GM12878 (cell line): ENCODE data around the gene DARS1. TPM values are rescaled to one million over a fixed set of nuclear protein-coding genes. Genes with fewer than 3 reads are reported as not detected.

Experiments
- ATAC-seq: fragments of 200-7000 bp; cut with Tn5 transposase; 3 replicates; pipeline ENCODE4 v1.9.1; 2020; ENCODE audit warnings: mild to moderate bottlenecking, moderate library complexity
- BruUV-seq: library from RNA; stranded (reverse); fragments of 400-500 nt; replicated peaks from 2 replicates; lab custom pipeline; 2021; lab: Mats Ljungman, UMichigan
- CTCF ChIA-PET: fragments of 300-600 bp; sonication (Branson Sonifier 250); formaldehyde crosslinking; extraction: SDS; loops from one replicate; lab custom pipeline; 2021; ENCODE audit warnings: inconsistent platforms; lab: Yijun Ruan, JAX
- POLR2A ChIA-PET: fragments of 350-600 bp; formaldehyde crosslinking; extraction: SDS; loops from one replicate; lab custom pipeline; 2021; ENCODE audit warnings: inconsistent platforms; lab: Charles Lee
- RAD21 ChIA-PET: fragments of 300-600 bp; sonication (Branson Sonifier 250); formaldehyde crosslinking; loops from one replicate; lab custom pipeline; 2023; ENCODE audit warnings: antibody characterized with exemption; ENCODE audit not compliant: unreplicated experiment; lab: Charles Lee
- SMC1A ChIA-PET: fragments of 300-600 bp; sonication (Branson Sonifier 250); formaldehyde crosslinking; loops from one replicate; lab custom pipeline; 2023; ENCODE audit not compliant: unreplicated experiment, uncharacterized antibody; lab: Charles Lee
- DNase-seq: peaks from one replicate; pipeline ENCODE4 v3.0.0-alpha.2; 2011; ENCODE audit warnings: low read depth, low spot score
- FAIRE-seq: peaks from 3 replicates; lab custom pipeline; 2011; peaks lifted over from hg19 to GRCh38; lab: Jason Lieb, UNC
- H2AFZ ChIP-seq: 2 replicates; pipeline ENCODE4 v1.6.0; 2011; ENCODE audit warnings: low read depth, low read length, control low read depth; ENCODE audit not compliant: control insufficient read depth
- H3K27ac ChIP-seq: 2 replicates; pipeline ENCODE4 v1.5.1; 2011; ENCODE audit warnings: control low read depth; ENCODE audit not compliant: control insufficient read depth, insufficient read depth
- H3K27me3 ChIP-seq, 2 experiments: replicated peaks in 1 of 2; 2 replicates each; pipeline versions ENCODE4 v1.6.0 to v1.6.1; 2011; ENCODE audit warnings: low read length in 1 of 2; ENCODE audit not compliant: control insufficient read depth in 2 of 2, insufficient read depth in 2 of 2
- H3K36me3 ChIP-seq, 2 experiments: 2 replicates each; pipeline ENCODE4 v1.5.1; 2011; ENCODE audit warnings: low read length in 1 of 2; ENCODE audit not compliant: control insufficient read depth in 2 of 2, insufficient read depth in 2 of 2
- H3K4me1 ChIP-seq: 2 replicates; pipeline ENCODE4 v1.6.1; 2011; ENCODE audit warnings: mild to moderate bottlenecking, low read length, moderate library complexity, mixed read lengths; ENCODE audit not compliant: control insufficient read depth, insufficient read depth
- H3K4me2 ChIP-seq: 2 replicates; pipeline ENCODE4 v1.6.0; 2011; ENCODE audit warnings: control low read depth; ENCODE audit not compliant: control insufficient read depth, insufficient read depth
- H3K4me3 ChIP-seq: fragments of 200-600 bp; sonication (generic); 2 replicates; pipeline ENCODE4 v1.5.1; 2016
- H3K79me2 ChIP-seq: 2 replicates; pipeline ENCODE4 v1.6.0; 2011; ENCODE audit warnings: low read length; ENCODE audit not compliant: control insufficient read depth, insufficient read depth
- H3K9ac ChIP-seq: 2 replicates; pipeline ENCODE4 v1.8.0; 2011; ENCODE audit warnings: low read length, control low read depth, mixed read lengths; ENCODE audit not compliant: control insufficient read depth, insufficient read depth
- H3K9me3 ChIP-seq: replicated peaks from 3 replicates; pipeline ENCODE4 v1.5.1; 2011; ENCODE audit warnings: mild to moderate bottlenecking, low read length; ENCODE audit not compliant: control insufficient read depth, insufficient read depth
- H4K20me1 ChIP-seq: 2 replicates; pipeline ENCODE4 v1.6.0; 2011; ENCODE audit not compliant: control insufficient read depth, insufficient read depth
- CBX5 ChIP-seq: sonication (generic); IDR thresholded peaks from 2 replicates; pipeline ENCODE4 v1.6.1; 2016; ENCODE audit warnings: low read depth, moderate library complexity, mild to moderate bottlenecking, inconsistent platforms
- JUNB ChIP-seq: IDR thresholded peaks from 2 replicates; pipeline ENCODE4 v1.6.1; 2016; ENCODE audit warnings: antibody characterized with exemption, mild to moderate bottlenecking
- MXI1 ChIP-seq: fragments of 150-350 bp; IDR thresholded peaks from 2 replicates; pipeline ENCODE4 v1.6.1; 2011; ENCODE audit warnings: low read depth, mild to moderate bottlenecking, inconsistent platforms, low read length, improper control_type of control experiment
- NR2C1 ChIP-seq: fragments of 450-650 bp; IDR thresholded peaks from 2 replicates; pipeline ENCODE4 v1.6.1; 2017; ENCODE audit warnings: antibody characterized with exemption, mild to moderate bottlenecking, moderate library complexity
- PAX5 ChIP-seq: IDR thresholded peaks from 2 replicates; pipeline ENCODE4 v1.6.1; 2011; ENCODE audit warnings: low read depth, low read length, borderline replicate concordance
- PML ChIP-seq: IDR thresholded peaks from 2 replicates; pipeline ENCODE4 v1.6.1; 2012; ENCODE audit warnings: low read length, inconsistent platforms
- RBBP5 ChIP-seq: fragments of 200-600 bp; sonication (generic); conservative IDR thresholded peaks from 2 replicates; pipeline ENCODE4 v1.6.1; 2016
- RUNX3 ChIP-seq: IDR thresholded peaks from 2 replicates; pipeline ENCODE4 v1.6.1; 2012; ENCODE audit warnings: low read length, inconsistent platforms
- YBX1 ChIP-seq: fragments of 450-650 bp; IDR thresholded peaks from 2 replicates; pipeline ENCODE4 v1.6.1; 2016; ENCODE audit warnings: antibody characterized with exemption
- WGBS: methylation state at CpG from one replicate; pipeline ENCODE4 v1.1.6; 2016; ENCODE audit warnings: low lambda C conversion rate; ENCODE audit not compliant: insufficient replicate concordance, insufficient coverage; ENCODE audit errors: missing lambda C conversion rate; 5-methylcytosine and 5-hydroxymethylcytosine counted together
- in situ Hi-C: fragments of 300-500 bp; cut with MboI; formaldehyde crosslinking; loops from 9 replicates; pipeline ENCODE4 v1.14.3; 2018; ENCODE audit warnings: mixed read lengths
- intact Hi-C: fragments of 100-400 bp; cut with micrococcal nuclease; formaldehyde crosslinking; loops from one replicate; pipeline ENCODE4 v1.14.2; 2022; ENCODE audit not compliant: unreplicated experiment
- polyA plus RNA-seq, 11 experiments: library from polyadenylated mRNA; depleted of rRNA in 4 of 11; unstranded in 6 of 11; stranded (reverse) in 5 of 11; fragments of >200 nt; fragmentation: Nextera tagmentation in 4 of 11; fragmentation: Illumina TruSeq in 1 of 11; extraction: Ambion mirVana in 4 of 11; extraction: Trizol in 1 of 11; gene quantifications; 1 replicate in 1 of 11; 2 replicates in 10 of 11; pipeline versions ENCODE4 v1.2.1 to v1.2.3, GENCODE V29; 2011 to 2016; ENCODE audit warnings: inconsistent platforms in 2 of 11, missing spikeins in 2 of 11, low read depth in 1 of 11
- total RNA-seq, 4 experiments: library from RNA; depleted of rRNA in 3 of 4; stranded (reverse); fragments of >200 nt in 3 of 4; fragmentation: Illumina TruSeq in 1 of 4; extraction: Trizol in 1 of 4; gene quantifications; 2 replicates each; pipeline versions ENCODE4 v1.2.1 to v1.2.3, GENCODE V29; 2013 to 2021
- TF ChIP-seq, protein P1 (sequence below): fragments of 150-350 bp; IDR thresholded peaks from 2 replicates; pipeline ENCODE4 v1.6.1; 2014; ENCODE audit warnings: mild to moderate bottlenecking, low read depth, low read length
- TF ChIP-seq, protein P2 (sequence below): fragments of 450-650 bp; formaldehyde crosslinking; IDR thresholded peaks from 2 replicates; pipeline ENCODE4 v1.5.0; 2022; ENCODE audit warnings: mild to moderate bottlenecking, missing genetic modification characterization

DARS1 gene
- total and polyA plus RNA-seq, 10 of the 15 experiments (the other 5 are each of a cell fraction or from before 2014, with no cell fraction given), result 91.0 to 387 (median 137) TPM

DNA sequence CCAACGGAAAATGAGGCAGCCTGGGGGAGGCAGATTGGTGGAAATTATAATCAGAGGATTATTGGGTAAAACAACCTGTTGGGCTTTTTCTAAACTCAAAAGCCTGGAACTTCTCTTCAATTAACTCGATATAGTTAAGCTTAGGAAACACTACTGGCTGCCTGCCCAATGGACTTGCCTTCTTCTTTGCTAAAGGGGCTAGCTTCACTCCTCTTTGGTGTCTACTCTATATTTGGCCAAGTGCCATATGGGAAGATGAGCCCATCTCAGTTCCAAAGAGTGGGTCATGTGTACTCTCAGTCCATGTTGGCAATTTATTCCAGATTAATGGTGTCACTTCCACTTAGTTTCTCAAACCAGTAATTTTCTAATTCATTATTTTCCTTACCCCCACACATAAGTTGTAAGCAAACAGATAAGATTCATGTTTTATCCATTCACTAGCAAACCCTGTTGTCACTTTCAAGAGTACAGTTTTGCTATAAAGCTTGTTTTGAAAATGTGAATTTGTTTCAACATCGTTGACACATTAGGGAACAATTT is 34.3 kb downstream of the DARS1 start (continued):
- TF ChIP-seq, protein P1, sequence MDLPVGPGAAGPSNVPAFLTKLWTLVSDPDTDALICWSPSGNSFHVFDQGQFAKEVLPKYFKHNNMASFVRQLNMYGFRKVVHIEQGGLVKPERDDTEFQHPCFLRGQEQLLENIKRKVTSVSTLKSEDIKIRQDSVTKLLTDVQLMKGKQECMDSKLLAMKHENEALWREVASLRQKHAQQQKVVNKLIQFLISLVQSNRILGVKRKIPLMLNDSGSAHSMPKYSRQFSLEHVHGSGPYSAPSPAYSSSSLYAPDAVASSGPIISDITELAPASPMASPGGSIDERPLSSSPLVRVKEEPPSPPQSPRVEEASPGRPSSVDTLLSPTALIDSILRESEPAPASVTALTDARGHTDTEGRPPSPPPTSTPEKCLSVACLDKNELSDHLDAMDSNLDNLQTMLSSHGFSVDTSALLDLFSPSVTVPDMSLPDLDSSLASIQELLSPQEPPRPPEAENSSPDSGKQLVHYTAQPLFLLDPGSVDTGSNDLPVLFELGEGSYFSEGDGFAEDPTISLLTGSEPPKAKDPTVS, result no peak
- TF ChIP-seq, all 136 proteins: peak for 0

DNA sequence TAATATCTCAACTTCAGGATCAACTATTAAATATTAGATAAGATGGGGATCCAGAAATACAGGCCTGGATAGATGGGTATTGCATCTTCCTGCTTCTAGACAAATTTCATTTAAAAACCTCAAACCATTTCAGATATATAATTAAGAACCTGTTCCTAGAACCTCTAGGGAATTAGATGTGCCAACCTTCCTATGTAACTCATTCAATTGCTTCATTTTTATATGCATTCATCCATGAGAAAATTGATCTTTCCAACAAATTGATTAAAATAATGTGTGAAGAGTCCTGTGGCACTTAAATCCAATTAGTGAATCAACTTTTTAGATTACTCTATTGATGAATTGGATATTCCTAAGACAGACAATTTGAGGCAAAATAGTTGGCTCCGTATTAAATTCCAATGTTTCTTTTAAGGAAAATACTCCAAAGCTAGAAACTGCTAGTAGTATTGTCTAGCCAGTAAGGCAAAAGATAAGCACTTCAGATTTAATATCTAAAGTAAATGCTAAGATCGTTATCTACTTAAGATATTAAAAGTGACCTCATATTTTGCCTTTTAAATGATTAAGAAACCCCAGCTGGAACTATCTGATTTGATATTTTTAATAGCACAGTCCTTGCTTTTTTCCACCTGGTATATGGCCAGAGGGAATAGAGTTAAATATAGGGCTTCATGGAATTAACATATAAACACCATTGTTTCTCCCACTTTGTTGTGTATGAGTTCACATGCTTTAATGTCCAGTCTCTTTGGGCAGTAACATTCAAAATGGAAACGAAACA is 35.8 kb downstream of the DARS1 start:
- in situ Hi-C loops, result no loop called here
- POLR2A ChIA-PET, result interaction anchor here (0.6 to 1.9 kb wide), 7 partner anchors 10 to 402 kb away, joined by 3 to 8 read pairs (median 4); no protein-coding TSS in a partner anchor
- H3K9ac ChIP-seq, result no peak overlapping the region
- TF ChIP-seq, protein P2, sequence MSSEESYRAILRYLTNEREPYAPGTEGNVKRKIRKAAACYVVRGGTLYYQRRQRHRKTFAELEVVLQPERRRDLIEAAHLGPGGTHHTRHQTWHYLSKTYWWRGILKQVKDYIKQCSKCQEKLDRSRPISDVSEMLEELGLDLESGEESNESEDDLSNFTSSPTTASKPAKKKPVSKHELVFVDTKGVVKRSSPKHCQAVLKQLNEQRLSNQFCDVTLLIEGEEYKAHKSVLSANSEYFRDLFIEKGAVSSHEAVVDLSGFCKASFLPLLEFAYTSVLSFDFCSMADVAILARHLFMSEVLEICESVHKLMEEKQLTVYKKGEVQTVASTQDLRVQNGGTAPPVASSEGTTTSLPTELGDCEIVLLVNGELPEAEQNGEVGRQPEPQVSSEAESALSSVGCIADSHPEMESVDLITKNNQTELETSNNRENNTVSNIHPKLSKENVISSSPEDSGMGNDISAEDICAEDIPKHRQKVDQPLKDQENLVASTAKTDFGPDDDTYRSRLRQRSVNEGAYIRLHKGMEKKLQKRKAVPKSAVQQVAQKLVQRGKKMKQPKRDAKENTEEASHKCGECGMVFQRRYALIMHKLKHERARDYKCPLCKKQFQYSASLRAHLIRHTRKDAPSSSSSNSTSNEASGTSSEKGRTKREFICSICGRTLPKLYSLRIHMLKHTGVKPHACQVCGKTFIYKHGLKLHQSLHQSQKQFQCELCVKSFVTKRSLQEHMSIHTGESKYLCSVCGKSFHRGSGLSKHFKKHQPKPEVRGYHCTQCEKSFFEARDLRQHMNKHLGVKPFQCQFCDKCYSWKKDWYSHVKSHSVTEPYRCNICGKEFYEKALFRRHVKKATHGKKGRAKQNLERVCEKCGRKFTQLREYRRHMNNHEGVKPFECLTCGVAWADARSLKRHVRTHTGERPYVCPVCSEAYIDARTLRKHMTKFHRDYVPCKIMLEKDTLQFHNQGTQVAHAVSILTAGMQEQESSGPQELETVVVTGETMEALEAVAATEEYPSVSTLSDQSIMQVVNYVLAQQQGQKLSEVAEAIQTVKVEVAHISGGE (CRISPR knock-in tag), result no peak
- no peak for TF ChIP-seq PAX5
- no peak for TF ChIP-seq CBX5
- TF ChIP-seq PML, result no peak
- no peak for TF ChIP-seq YBX1
- no peak for TF ChIP-seq JUNB
- TF ChIP-seq NR2C1, result no peak
- no peak for TF ChIP-seq RBBP5
- no peak for TF ChIP-seq RUNX3
- no peak for TF ChIP-seq MXI1
- FAIRE-seq (no peak), DNase-seq (no peak), ATAC-seq (no peak)
- H3K4me1 ChIP-seq, result peaks cover 3% of the 10 kb centered on the region
- no peaks in the 10 kb centered on the region for H3K27me3 ChIP-seq
- intact Hi-C loops, result no loop called here
- RAD21 ChIA-PET, result interaction anchor here (0.8 to 3.8 kb wide), 18 partner anchors 9 to 435 kb away, joined by 3 to 19 read pairs (median 4); no protein-coding TSS in a partner anchor
- no peak overlapping the region for H3K4me3 ChIP-seq
- no TSS peak for BruUV-seq
- H4K20me1 ChIP-seq, result no peaks in the 10 kb centered on the region; the same call in 1 of the 2 replicates
- no peak overlapping the region for H3K27ac ChIP-seq
- CTCF ChIA-PET, result interaction anchor here (0.6 to 2.9 kb wide), 5 partner anchors 11 to 336 kb away, joined by 3 to 8 read pairs (median 4); no protein-coding TSS in a partner anchor
- H3K9me3 ChIP-seq, result no peaks in the 10 kb centered on the region
- H3K4me2 ChIP-seq, result no peak overlapping the region
- 97% methylated on average over 3 of the region's 3 CpGs for WGBS
- SMC1A ChIA-PET, result interaction anchor here (0.7 to 2.8 kb wide), 15 partner anchors 8 to 432 kb away, joined by 3 to 28 read pairs (median 4); no protein-coding TSS in a partner anchor
- H3K79me2 ChIP-seq, result peaks cover 4% of the 10 kb centered on the region
- H3K36me3 ChIP-seq, result peaks cover 0 to 7% of the 10 kb centered on the region in 2 experiments; a peak in 2 of 4 replicates
- H2AFZ ChIP-seq, result no peak overlapping the region
